H9 (cell line): ENCODE measurements around the gene P2RY8. TPM values are rescaled to one million over a fixed set of nuclear protein-coding genes. Genes with fewer than 3 reads are reported as not detected.

Source experiments
- DNase-seq: peaks from one replicate; pipeline ENCODE4 v3.0.0-alpha.2; 2017
- H2AFZ ChIP-seq: one replicate; pipeline ENCODE4 v1.6.1; 2013; ENCODE audit warnings: mild to moderate bottlenecking, low read length, control low read depth, moderate library complexity
- H2AK5ac ChIP-seq: 2 replicates; pipeline ENCODE4 v1.6.1; 2013; ENCODE audit warnings: low read length, control low read depth, mixed read lengths; ENCODE audit not compliant: insufficient read length
- H2BK120ac ChIP-seq: one replicate; pipeline ENCODE4 v1.6.1; 2013; ENCODE audit warnings: low read depth, mild to moderate bottlenecking, low read length, control low read depth, inconsistent platforms; ENCODE audit not compliant: poor library complexity, severe bottlenecking
- H2BK12ac ChIP-seq: 2 replicates; pipeline ENCODE4 v1.6.1; 2013; ENCODE audit warnings: low read length, control low read depth, mixed read lengths, low read depth; ENCODE audit not compliant: insufficient read length
- H2BK15ac ChIP-seq: 2 replicates; pipeline ENCODE4 v1.6.1; 2013; ENCODE audit warnings: low read depth, low read length, control low read depth
- H2BK20ac ChIP-seq: one replicate; pipeline ENCODE4 v1.6.1; 2013; ENCODE audit warnings: low read depth, mild to moderate bottlenecking, low read length, control low read depth, inconsistent platforms; ENCODE audit not compliant: poor library complexity, severe bottlenecking
- H2BK5ac ChIP-seq: 2 replicates; pipeline ENCODE4 v1.6.1; 2013; ENCODE audit warnings: low read length, control low read depth, mixed read lengths; ENCODE audit not compliant: insufficient read length
- H3K14ac ChIP-seq: 2 replicates; pipeline ENCODE4 v1.6.1; 2013; ENCODE audit warnings: low read length, control low read depth; ENCODE audit not compliant: insufficient read depth
- H3K18ac ChIP-seq: 2 replicates; pipeline ENCODE4 v1.6.1; 2013; ENCODE audit warnings: low read depth, mild to moderate bottlenecking, mixed read lengths, low read length, control low read depth; ENCODE audit not compliant: insufficient read length
- H3K23ac ChIP-seq: 2 replicates; pipeline ENCODE4 v1.6.1; 2013; ENCODE audit warnings: low read length, control low read depth, mixed read lengths, low read depth; ENCODE audit not compliant: insufficient read length
- H3K23me2 ChIP-seq: 2 replicates; pipeline ENCODE4 v1.6.1; 2013; ENCODE audit warnings: low read depth, mild to moderate bottlenecking, mixed read lengths, low read length, control low read depth; ENCODE audit not compliant: insufficient read length, poor library complexity, severe bottlenecking
- H3K27ac ChIP-seq: 2 replicates; pipeline ENCODE4 v1.5.1; 2013; ENCODE audit warnings: low read length, control low read depth, mixed read lengths, low read depth; ENCODE audit not compliant: insufficient read length
- H3K27me3 ChIP-seq: 2 replicates; pipeline ENCODE4 v1.6.1; 2013; ENCODE audit warnings: low read length, control low read depth, inconsistent platforms; ENCODE audit not compliant: insufficient read depth
- H3K4ac ChIP-seq: 2 replicates; pipeline ENCODE4 v1.6.1; 2013; ENCODE audit warnings: low read depth, mild to moderate bottlenecking, control low read depth, inconsistent platforms, low read length, moderate library complexity
- H3K4me1 ChIP-seq: 2 replicates; pipeline ENCODE4 v1.6.1; 2013; ENCODE audit warnings: low read length, control low read depth, inconsistent platforms; ENCODE audit not compliant: insufficient read depth
- H3K4me2 ChIP-seq: 2 replicates; pipeline ENCODE4 v1.6.1; 2013; ENCODE audit warnings: low read length, control low read depth, mixed read lengths; ENCODE audit not compliant: insufficient read length, insufficient read depth
- H3K56ac ChIP-seq: 2 replicates; pipeline ENCODE4 v1.6.1; 2013; ENCODE audit warnings: low read depth, mild to moderate bottlenecking, mixed read lengths, low read length, control low read depth; ENCODE audit not compliant: insufficient read length
- H3K79me1 ChIP-seq: 2 replicates; pipeline ENCODE4 v1.6.1; 2013; ENCODE audit warnings: low read depth, mild to moderate bottlenecking, moderate library complexity, low read length, control low read depth, inconsistent platforms; ENCODE audit not compliant: insufficient read depth, poor library complexity, severe bottlenecking
- H3K79me2 ChIP-seq: 2 replicates; pipeline ENCODE4 v1.6.1; 2013; ENCODE audit warnings: low read length, control low read depth, inconsistent platforms; ENCODE audit not compliant: insufficient read depth
- H3K9ac ChIP-seq: 2 replicates; pipeline ENCODE4 v1.6.1; 2013; ENCODE audit warnings: low read length, control low read depth, mixed read lengths; ENCODE audit not compliant: insufficient read length; ENCODE audit errors: extremely low read depth
- H3K9me3 ChIP-seq: one replicate; pipeline ENCODE4 v1.6.1; 2013; ENCODE audit warnings: low read depth, low read length, inconsistent platforms; ENCODE audit not compliant: control insufficient read depth
- H3T11ph ChIP-seq: one replicate; pipeline ENCODE4 v1.6.1; 2013; ENCODE audit warnings: mild to moderate bottlenecking, low read length, control low read depth, inconsistent platforms
- H4K20me1 ChIP-seq: one replicate; pipeline ENCODE4 v1.6.1; 2013; ENCODE audit not compliant: control insufficient read depth, insufficient read length, insufficient read depth
- H4K5ac ChIP-seq: 2 replicates; pipeline ENCODE4 v1.6.1; 2013; ENCODE audit warnings: low read depth, mild to moderate bottlenecking, mixed read lengths, low read length, control low read depth; ENCODE audit not compliant: insufficient read length
- H4K8ac ChIP-seq: replicated peaks from 2 replicates; pipeline ENCODE4 v1.6.1; 2013; ENCODE audit warnings: low read length, control low read depth, mixed read lengths, low read depth; ENCODE audit not compliant: insufficient read length
- H4K91ac ChIP-seq: 2 replicates; pipeline ENCODE4 v1.6.1; 2013; ENCODE audit warnings: low read depth, mild to moderate bottlenecking, moderate library complexity, mixed read lengths, low read length, control low read depth; ENCODE audit not compliant: insufficient read length
- H3K27ac Mint-ChIP-seq, 3 experiments: 2 replicates in 2 of 3; 3 replicates in 1 of 3; pipeline ENCODE4 v1.8.0; 2020 to 2021; ENCODE audit warnings: mixed read lengths in 3 of 3, mild to moderate bottlenecking in 1 of 3, moderate library complexity in 1 of 3
- H3K27me3 Mint-ChIP-seq: 2 replicates; pipeline ENCODE4 v1.8.0; 2021; ENCODE audit warnings: low read depth, mild to moderate bottlenecking, moderate library complexity, mixed read lengths
- H3K36me3 Mint-ChIP-seq, 3 experiments: 2 replicates in 2 of 3; 3 replicates in 1 of 3; pipeline ENCODE4 v1.8.0; 2020 to 2021; ENCODE audit warnings: low read depth in 3 of 3, mixed read lengths in 3 of 3; ENCODE audit not compliant: insufficient read depth in 1 of 3
- H3K4me1 Mint-ChIP-seq, 2 experiments: 2 replicates each; pipeline ENCODE4 v1.8.0; 2020; ENCODE audit warnings: mixed read lengths in 2 of 2
- H3K4me3 Mint-ChIP-seq, 2 experiments: 2 replicates in 1 of 2; 3 replicates in 1 of 2; pipeline ENCODE4 v1.8.0; 2020 to 2021; ENCODE audit warnings: mild to moderate bottlenecking in 2 of 2, mixed read lengths in 2 of 2, moderate library complexity in 1 of 2
- H3K9me3 Mint-ChIP-seq, 2 experiments: 2 replicates in 1 of 2; 3 replicates in 1 of 2; pipeline ENCODE4 v1.8.0; 2020; ENCODE audit warnings: mild to moderate bottlenecking in 2 of 2, mixed read lengths in 2 of 2, moderate library complexity in 1 of 2
- CTCF ChIP-seq: fragments of 200-600 bp; sonication (generic); conservative IDR thresholded peaks from 3 replicates; pipeline ENCODE4 v1.8.0; 2021; ENCODE audit warnings: antibody characterized with exemption, mild to moderate bottlenecking
- WGBS: extraction: QIAGEN DNeasy Blood & Tissue Kit; methylation state at CpG from one replicate; pipeline ENCODE4 v1.1.7; 2013; ENCODE audit warnings: missing lambda C conversion rate, low lambda C conversion rate, mixed read lengths; ENCODE audit not compliant: insufficient read length; ENCODE audit errors: extremely low coverage; 5-methylcytosine and 5-hydroxymethylcytosine counted together
- total RNA-seq: library from RNA; stranded (reverse); gene quantifications from 2 replicates; pipeline ENCODE4 v1.2.1, GENCODE V29; 2021

Gene P2RY8
- total RNA-seq, 1 experiment from 2014 or later: not detected

- no peaks in the 10 kb centered on the region for H3K27me3 ChIP-seq
- H4K5ac ChIP-seq: no peak overlapping the region
- H4K91ac ChIP-seq: no peak overlapping the region
- no peaks in the 10 kb centered on the region for H3K79me1 ChIP-seq
- H2BK5ac ChIP-seq: no peak overlapping the region
- H4K8ac ChIP-seq: no peak overlapping the region
- H4K20me1 ChIP-seq: no peaks in the 10 kb centered on the region
- Mint-ChIP-seq H3K27me3 (no peaks in the 10 kb centered on the region; the same call in 1 of the 2 replicates), H3K4me1 (peaks cover 7 to 11% of the 10 kb centered on the region in 2 experiments), H3K4me3 (no peak overlapping the region), H3K36me3 (no peaks in the 10 kb centered on the region; a peak in 1 of 7 replicates), H3K9me3 (peaks cover 9 to 12% of the 10 kb centered on the region in 2 experiments), H3K27ac (no peak overlapping the region)
- no peak overlapping the region for H3K4me2 ChIP-seq
- WGBS: no CpG with 5 or more reads among the region's 8 CpGs
- no peak overlapping the region for H3K18ac ChIP-seq
- no peak overlapping the region for H3K27ac ChIP-seq
- no peak overlapping the region for H3K14ac ChIP-seq
- DNase-seq: no peak
- no peak overlapping the region for H3K23ac ChIP-seq
- no peaks in the 10 kb centered on the region for H3K23me2 ChIP-seq
- no peak overlapping the region for H3K56ac ChIP-seq
- no peak overlapping the region for H2BK12ac ChIP-seq
- TF ChIP-seq CTCF: no peak
- no peak overlapping the region for H3K4ac ChIP-seq
- H2BK15ac ChIP-seq: no peak overlapping the region
- H3T11ph ChIP-seq: no peak overlapping the region
- H3K4me1 ChIP-seq: no peaks in the 10 kb centered on the region
- H3K9ac ChIP-seq: no peak overlapping the region
- H2BK20ac ChIP-seq: no peak overlapping the region
- H2AFZ ChIP-seq: no peak overlapping the region
- H3K79me2 ChIP-seq: no peaks in the 10 kb centered on the region
- H2BK120ac ChIP-seq: no peak overlapping the region
- H3K9me3 ChIP-seq: no peaks in the 10 kb centered on the region
- no peak overlapping the region for H2AK5ac ChIP-seq
Measured at GRCh38 chrX:1584237-1585011, 47.4 kb upstream of the P2RY8 start.
